ENCODE data around the gene FEM1A. TPM values are rescaled to one million over a fixed set of nuclear protein-coding genes. Genes with fewer than 3 reads are reported as not detected.

The FEM1A gene
- total RNA-seq, 1 experiment from 2014 or later = 7.0 TPM

- POLR2A ChIA-PET (ENCODE audit: unreplicated experiment) = no interaction called here
- BruUV-seq (replicated peaks) = no TSS peak
- peak overlapping the region; percentile 52; the same call in 1 of the 2 replicates for H3K4me3 ChIP-seq
Observed at GRCh38 chr19:4814625-4815425, 23.3 kb downstream of the FEM1A start.

GRCh38 chr19:4815426-4816201 is 24.1 kb downstream of the FEM1A start:
- DNase-seq = peak; percentile 69 to 74
- BruUV-seq (replicated peaks) = no TSS peak

More at GRCh38 chr19:4814625-4815425, 23.3 kb downstream of the FEM1A start:
- Histone ChIP-seq H3K79me2 (ENCODE audit: low read depth) (no peaks in the 10 kb centered on the region), H2AFZ (no peak overlapping the region), H4K20me1 (ENCODE audit: insufficient read depth) (no peaks in the 10 kb centered on the region), H3K9me3 (ENCODE audit: insufficient read depth, low read depth) (no peaks in the 10 kb centered on the region), H3K27ac (0 out of 2 replicates have a peak overlapping the region, but pooled peaks have one; percentile 16), H3K27me3 (ENCODE audit: insufficient read depth, low read depth) (no peaks in the 10 kb centered on the region), H3K4me2 (peak overlapping the region; percentile 88), H3K4me1 (replicated peaks; ENCODE audit: insufficient read depth) (no peaks in the 10 kb centered on the region), H3K36me3 (ENCODE audit: low read depth) (no peaks in the 10 kb centered on the region), H3F3A (ENCODE audit: insufficient read depth, low read depth) (peaks cover 24% of the 10 kb centered on the region), H3K9me2 (ENCODE audit: insufficient read depth) (no peaks in the 10 kb centered on the region)
- TF ChIP-seq, protein P1, sequence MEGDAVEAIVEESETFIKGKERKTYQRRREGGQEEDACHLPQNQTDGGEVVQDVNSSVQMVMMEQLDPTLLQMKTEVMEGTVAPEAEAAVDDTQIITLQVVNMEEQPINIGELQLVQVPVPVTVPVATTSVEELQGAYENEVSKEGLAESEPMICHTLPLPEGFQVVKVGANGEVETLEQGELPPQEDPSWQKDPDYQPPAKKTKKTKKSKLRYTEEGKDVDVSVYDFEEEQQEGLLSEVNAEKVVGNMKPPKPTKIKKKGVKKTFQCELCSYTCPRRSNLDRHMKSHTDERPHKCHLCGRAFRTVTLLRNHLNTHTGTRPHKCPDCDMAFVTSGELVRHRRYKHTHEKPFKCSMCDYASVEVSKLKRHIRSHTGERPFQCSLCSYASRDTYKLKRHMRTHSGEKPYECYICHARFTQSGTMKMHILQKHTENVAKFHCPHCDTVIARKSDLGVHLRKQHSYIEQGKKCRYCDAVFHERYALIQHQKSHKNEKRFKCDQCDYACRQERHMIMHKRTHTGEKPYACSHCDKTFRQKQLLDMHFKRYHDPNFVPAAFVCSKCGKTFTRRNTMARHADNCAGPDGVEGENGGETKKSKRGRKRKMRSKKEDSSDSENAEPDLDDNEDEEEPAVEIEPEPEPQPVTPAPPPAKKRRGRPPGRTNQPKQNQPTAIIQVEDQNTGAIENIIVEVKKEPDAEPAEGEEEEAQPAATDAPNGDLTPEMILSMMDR (conservative IDR thresholded peaks at IDR 0.05) = no peak
- TF ChIP-seq EZH2 (IDR thresholded peaks at IDR 0.05; ENCODE audit: low read depth) = no peak
- intact Hi-C loops (cut with micrococcal nuclease; ENCODE audit: unreplicated experiment) = no loop called here
- CTCF ChIA-PET = no interaction called here
- no peak for DNase-seq

More at GRCh38 chr19:4815426-4816201, 24.1 kb downstream of the FEM1A start:
- Histone ChIP-seq H3K27me3 (ENCODE audit: insufficient read depth, low read depth) (no peaks in the 10 kb centered on the region), H3K4me2 (peak overlapping the region; percentile 88), H3K9me2 (ENCODE audit: insufficient read depth) (no peaks in the 10 kb centered on the region), H3F3A (ENCODE audit: insufficient read depth, low read depth) (peaks cover 24% of the 10 kb centered on the region), H3K27ac (no peak overlapping the region), H2AFZ (peak overlapping the region; percentile 28; the same call in 1 of the 2 replicates), H3K4me1 (replicated peaks; ENCODE audit: insufficient read depth) (no peaks in the 10 kb centered on the region), H4K20me1 (ENCODE audit: insufficient read depth) (no peaks in the 10 kb centered on the region), H3K4me3 (peak overlapping the region; percentile 52; the same call in 1 of the 2 replicates), H3K36me3 (ENCODE audit: low read depth) (no peaks in the 10 kb centered on the region), H3K79me2 (ENCODE audit: low read depth) (no peaks in the 10 kb centered on the region), H3K9me3 (ENCODE audit: insufficient read depth, low read depth) (no peaks in the 10 kb centered on the region)
- intact Hi-C loops (cut with micrococcal nuclease; ENCODE audit: unreplicated experiment) = no loop called here
- ChIA-PET POLR2A (ENCODE audit: unreplicated experiment) (no interaction called here), CTCF (no interaction called here)
- TF ChIP-seq, protein P1 (conservative IDR thresholded peaks at IDR 0.05) = no peak
- no peak for TF ChIP-seq EZH2 (IDR thresholded peaks at IDR 0.05; ENCODE audit: low read depth)

All from PC-9 (cell line).